A172 (cell line): ENCODE data around the gene SCTR. TPM values are rescaled to one million over a fixed set of nuclear protein-coding genes. Genes with fewer than 3 reads are reported as not detected.

Experiments
- DNase-seq: peaks from one replicate; pipeline ENCODE4 v3.0.0-alpha.2; 2015; ENCODE audit warnings: low spot score
- total RNA-seq: library from RNA; depleted of rRNA; stranded (reverse); fragments of >200 nt; shearing (Covaris generic); gene quantifications from 2 replicates; pipeline ENCODE4 v1.2.3, GENCODE V29; 2014; rRNA removed

The SCTR gene
- not detected in 2 replicates for total RNA-seq

DNA sequence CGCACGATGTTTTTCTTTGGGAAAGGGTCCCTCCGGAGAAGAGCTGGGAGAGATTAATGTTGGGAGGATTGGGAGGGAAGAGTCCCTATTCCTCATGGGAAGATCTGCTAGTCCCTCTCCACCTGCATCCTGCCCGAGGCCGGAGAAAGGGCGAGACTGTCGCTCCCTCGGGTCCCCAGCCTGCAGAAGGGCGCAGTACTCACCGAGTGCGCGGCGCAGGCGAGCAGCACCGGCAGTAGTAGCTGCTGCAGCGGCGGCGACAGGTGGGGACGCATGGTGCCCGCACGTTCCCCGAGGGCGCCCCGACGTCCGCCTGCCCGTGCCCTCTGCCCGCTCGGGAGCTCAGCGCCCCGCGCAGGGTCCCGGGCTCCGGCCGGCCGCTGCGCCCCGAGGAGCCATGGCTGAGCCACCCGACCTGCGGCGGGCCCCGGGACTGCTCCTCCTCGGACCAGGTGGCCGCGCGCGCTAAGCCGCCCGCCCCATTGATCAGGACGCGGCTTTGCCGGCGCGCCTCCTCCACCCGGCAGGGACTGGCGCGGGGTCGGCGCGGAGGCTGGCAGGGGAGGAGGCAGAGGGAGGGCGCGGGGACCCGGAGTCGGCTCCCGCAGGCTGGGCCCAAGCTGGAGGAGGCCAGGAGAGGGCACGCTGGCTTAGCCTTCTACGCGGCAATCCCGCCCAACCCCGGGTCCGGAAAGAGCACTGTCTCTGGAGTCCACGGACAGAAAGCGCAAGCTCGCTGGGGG, at the start of gene SCTR:
Gene SCTR, minus strand, starts transcription at position 532 of the 743 bp plus-strand sequence. Its CDS starts 257 bp downstream, at position 275.
- no peak for DNase-seq

GRCh38 chr2:119567292-119567691, 43.0 kb upstream of the SCTR start:
- no peak for DNase-seq

GRCh38 chr2:119565481-119565880, 41.2 kb upstream of the SCTR start:
- DNase-seq: no peak

DNA sequence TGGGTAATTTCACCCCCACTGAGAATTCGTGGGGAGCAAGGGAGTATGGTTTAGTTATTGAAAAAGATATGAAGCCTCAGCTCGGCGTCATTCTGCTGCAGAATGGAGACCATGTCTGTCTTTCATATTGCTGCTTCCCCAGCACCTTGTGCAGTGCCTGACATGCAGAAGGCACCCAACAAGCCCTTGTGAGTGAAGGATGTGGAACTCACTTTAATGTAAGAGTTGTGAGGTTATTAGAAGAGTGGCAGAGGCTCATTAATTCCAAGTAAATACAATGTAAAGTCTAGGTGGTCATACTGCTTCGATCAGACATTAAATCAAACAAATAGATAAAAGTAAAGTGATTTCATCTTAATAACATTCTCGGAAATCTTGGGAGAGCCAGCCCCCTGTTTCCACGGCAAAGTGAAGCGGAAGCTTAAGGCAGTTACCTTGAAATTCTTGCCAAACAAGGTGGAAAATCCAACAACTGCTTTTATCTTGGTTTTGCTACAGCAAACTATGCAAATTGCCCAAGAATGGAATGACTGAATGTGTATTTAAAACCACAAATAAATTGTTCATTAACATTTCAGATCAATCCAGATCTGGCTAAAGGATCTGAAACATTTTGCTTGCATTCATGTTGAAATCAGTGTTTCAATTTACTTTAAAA, 29.5 kb upstream of the SCTR start:
- no peak for DNase-seq

GRCh38 chr2:119552902-119553301, 28.6 kb upstream of the SCTR start:
- no peak for DNase-seq

GRCh38 chr2:119550856-119551255, 26.6 kb upstream of the SCTR start:
- DNase-seq: no peak

DNA sequence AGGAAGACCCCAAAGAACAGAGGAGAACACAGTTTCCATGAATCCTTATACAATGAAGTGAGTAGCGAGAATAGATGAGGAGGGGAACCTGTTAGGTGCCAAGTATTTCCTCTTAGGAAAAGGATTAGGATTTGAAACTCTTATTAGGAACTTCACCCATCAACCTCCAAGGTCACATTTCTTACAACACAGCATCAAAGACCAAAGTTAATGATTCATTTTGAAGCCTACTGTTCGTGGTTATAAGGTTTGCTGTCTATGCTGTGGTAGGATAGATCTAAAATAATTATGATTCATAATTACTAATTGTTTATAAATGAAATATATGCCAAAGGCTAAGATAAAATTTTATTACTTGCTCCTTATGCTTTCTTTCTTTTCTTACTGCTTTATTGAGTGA, 26.1 kb upstream of the SCTR start:
- DNase-seq: no peak

GRCh38 chr2:119549241-119549640, 25.0 kb upstream of the SCTR start:
- DNase-seq: peak; percentile 67

DNA sequence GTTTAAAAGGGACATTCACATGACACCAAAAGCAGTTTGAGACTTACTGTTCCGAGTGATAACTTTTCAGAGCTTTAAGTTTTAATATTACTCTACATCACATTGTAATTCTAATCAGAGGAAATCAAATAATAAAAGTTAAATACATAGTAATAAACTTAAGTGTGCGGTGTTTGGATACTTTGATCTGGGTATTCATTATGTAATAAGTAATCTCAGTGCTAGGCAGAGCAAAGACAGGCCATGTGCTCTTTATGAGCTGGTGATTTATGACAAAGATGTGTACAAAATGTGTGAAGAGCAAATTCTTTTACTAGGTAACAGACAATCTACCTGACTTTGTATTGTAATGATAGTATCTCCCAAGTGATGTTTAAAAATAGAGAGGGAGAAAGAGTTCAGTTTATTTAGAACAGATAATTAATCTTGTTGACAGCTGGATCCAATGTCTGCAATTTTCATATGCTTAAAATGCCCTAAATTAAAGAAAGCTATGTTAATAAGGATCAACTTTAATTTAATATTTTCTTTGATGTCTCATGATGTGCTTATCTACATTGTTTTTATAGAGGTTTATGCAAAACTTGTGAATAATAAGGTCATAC, 24.3 kb upstream of the SCTR start:
- no peak for DNase-seq

- DNase-seq: no peak
Observed at GRCh38 chr2:119546447-119546767, 22.1 kb upstream of the SCTR start.

GRCh38 chr2:119545754-119546446, 21.6 kb upstream of the SCTR start:
- DNase-seq: peak; percentile 62

DNA sequence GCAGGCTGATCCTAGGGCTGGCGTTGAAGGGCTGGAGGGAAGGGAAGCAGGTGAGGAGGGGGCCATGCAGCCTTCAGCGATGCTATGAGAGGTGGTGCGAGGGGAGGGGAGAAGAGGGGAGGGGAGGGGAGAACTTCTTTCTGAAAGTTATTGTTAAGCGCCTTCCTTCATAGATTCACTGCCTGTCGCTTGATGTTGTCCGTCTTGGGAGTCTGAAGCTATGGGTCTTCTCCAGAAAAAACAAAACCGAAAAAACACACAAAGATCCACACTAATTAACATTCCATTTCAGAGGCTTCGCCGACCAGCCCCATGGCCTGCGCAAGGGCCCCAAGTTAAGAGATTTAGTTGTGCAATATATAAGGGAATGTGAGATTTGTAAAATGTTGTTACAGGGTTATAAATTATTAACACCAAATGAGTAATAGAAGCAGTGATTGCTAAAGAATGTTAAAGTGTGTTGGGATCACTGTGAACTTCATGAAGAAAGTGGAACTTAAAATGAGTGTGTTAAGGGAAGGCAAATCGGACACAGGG, 20.7 kb upstream of the SCTR start:
- DNase-seq: no peak

DNA sequence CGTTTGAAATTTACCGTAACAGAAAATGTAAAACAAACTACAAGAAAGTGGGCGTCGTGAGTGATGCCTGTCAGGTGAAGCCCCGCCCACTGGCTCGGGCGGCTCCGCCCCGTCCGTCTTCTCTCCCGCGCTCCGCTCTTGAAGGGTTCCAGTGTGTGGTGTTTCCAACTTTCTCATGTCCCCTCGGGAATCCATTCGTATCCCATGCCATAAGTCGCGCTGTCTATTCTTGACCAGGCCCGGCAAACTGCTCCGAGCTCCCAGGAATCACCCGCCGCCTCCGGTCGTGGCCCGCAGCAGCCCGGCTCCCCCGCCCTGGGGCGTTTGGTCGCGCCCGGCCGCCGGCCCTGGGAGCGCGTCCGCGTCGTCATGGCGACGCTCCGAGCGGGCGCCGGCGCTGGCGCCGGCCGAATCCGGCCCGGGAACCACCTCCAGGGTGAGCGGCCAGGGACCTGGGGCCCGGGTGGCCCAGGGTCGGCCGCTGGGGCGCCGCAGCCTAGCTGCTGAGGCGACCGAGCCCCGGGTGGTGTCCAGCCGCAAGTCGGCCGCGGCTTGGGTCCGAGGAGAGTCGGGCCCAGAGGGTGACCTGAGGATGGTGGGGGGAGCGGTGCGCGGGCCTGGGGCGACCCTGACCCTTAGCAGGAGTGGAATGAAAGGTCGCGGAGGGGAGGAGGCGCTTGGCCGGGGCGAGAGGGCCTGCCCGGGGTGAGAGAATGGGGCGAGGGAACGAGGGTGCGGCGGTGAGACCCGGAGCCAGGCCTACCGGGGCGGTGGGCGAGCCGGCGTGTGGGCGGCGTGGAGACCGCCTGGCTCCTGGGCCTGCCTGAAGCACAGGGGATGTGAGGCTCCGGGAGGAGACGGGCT, 20.0 kb upstream of the SCTR start, which contains the start of gene CFAP221:
Gene CFAP221, plus strand, starts transcription at position 375 of the 864 bp plus-strand sequence. CDS start 1,683 bp downstream, outside the sequence.
- peak; percentile 62 for DNase-seq

- DNase-seq: no peak
Observed at GRCh38 chr2:119541476-119541875, 17.2 kb upstream of the SCTR start.

DNA sequence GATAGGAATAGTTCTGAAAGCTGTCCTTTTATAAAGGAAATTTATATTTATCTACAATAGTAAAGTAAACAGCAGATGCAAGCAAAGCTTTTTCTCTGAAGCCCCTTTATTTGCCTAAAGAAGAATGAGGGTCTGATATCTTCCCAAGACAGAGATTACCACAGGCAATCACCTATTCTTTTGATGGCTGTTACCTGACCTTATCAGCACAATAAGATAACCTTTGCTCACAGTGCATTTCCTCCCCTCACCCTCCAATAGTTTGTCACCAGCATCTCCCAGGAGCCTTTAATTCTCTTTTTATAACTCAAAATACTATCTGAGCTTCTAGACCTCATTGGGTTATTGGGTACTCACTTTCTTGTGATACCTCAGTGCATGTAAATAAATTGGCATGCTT, 13.5 kb upstream of the SCTR start:
- DNase-seq: no peak

DNA sequence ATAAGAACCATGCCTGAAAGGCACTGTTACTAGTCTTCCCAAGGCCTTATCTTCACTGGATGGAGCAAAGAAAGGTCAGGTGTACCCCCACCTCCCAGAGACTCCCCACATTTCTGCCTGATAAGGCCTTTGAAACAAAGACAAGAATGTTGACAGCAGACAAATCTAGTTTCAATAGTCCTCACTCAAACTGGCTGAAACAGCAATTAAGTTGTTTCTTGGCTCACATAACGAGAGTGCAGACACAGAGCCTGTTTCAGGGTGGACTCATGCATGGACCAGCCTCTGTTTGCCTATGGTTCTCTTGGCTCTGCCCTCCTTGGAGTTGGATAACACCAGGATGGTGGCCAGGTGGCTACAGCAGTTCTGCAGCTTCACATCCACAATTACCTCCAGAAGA, 12.4 kb upstream of the SCTR start:
- DNase-seq: no peak

GRCh38 chr2:119536211-119536610, 11.9 kb upstream of the SCTR start:
- no peak for DNase-seq

DNA sequence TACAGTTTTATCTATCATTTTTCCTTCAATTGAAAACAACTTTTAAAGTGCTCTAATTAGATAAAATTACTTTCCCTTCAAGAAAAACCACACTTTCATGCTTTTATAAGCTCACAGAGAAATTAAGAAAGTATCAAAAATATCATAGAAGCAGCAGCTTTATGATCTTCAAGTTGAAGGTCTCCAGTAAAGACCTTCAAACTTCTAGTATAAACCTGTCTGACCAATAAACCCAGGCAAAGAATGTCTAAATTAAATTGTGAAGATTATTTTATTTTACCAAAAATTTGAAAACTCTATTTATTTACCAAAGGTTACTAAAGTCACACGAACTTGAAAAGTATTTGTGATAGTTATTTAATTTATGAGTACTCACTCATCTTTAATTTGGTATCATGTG, 9.3 kb upstream of the SCTR start:
- no peak for DNase-seq

DNA sequence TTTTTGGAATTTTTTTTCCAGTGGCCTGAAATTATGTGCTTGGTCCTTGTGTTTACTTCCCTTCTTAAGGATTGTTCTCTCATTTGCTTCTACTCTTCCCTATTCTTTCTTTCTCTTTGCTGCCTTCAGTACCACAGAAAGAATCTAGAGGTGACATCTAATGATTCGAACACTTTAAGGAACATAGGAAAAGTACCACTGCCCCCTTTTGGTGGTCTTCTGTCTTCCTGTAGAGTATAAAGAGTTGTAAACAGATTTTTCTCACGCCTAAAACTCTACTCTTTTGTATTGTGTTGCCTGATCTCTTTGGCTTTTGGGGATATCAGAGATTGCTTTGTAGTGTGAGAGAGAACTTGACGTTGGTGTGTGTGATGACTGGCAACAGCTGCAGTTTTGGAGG, 7.0 kb upstream of the SCTR start:
- DNase-seq: peak; percentile 13

DNA sequence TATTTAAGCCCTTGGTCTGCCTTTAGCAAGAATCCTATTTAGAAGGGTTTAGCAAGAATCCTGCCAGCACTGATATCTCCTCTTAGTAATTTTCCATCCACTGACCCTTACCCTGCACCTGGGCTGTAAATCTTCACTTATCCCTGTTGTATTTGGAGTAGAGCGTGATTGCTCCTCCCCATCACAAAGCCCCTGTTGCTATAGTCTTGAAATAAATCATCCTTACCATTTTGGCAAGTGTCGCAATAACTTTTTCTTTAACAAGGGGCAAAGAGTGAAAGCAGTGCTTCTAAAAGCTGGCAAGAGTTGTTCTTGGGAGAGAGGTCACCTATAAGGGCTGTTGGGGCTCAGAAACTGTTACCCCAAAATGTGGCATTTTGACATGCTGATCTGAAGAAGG, 3.7 kb upstream of the SCTR start:
- DNase-seq: no peak

- no peak for DNase-seq
Observed at GRCh38 chr2:119525614-119526013, 1.3 kb upstream of the SCTR start.
